Measurements from ENCODE around the gene ROBO4.
A peak's percentile ranks its signal among the peaks of the same experiment; 100 is the strongest.

The ROBO4 gene

GRCh38 chr11:124897674-124898262, at the start of gene ROBO4:
Gene ROBO4 (minus strand): TSS chr11:124897865. CDS start chr11:124897795, 70 bp downstream.
- no peak for TF ChIP-seq CTCF (IDR thresholded peaks at IDR 0.05; ENCODE audit: low read depth, low read length)
- no peak for DNase-seq (ENCODE audit: extremely low read depth, low read depth)

GRCh38 chr11:124946735-124947141, 49.1 kb upstream of the ROBO4 start:
- peak; percentile 47 for DNase-seq (ENCODE audit: extremely low read depth, low read depth)
- no peak for TF ChIP-seq CTCF (IDR thresholded peaks at IDR 0.05; ENCODE audit: low read depth, low read length)

GRCh38 chr11:124945826-124946225, 48.2 kb upstream of the ROBO4 start:
- TF ChIP-seq CTCF (IDR thresholded peaks at IDR 0.05; ENCODE audit: low read depth, low read length): no peak
- no peak for DNase-seq (ENCODE audit: extremely low read depth, low read depth)

GRCh38 chr11:124944565-124944964, 46.9 kb upstream of the ROBO4 start:
- no peak for DNase-seq (ENCODE audit: extremely low read depth, low read depth)
- no peak for TF ChIP-seq CTCF (IDR thresholded peaks at IDR 0.05; ENCODE audit: low read depth, low read length)

- no peak for TF ChIP-seq CTCF (IDR thresholded peaks at IDR 0.05; ENCODE audit: low read depth, low read length)
- no peak for DNase-seq (ENCODE audit: extremely low read depth, low read depth)
These were observed 46.1 kb upstream of the ROBO4 start for GRCh38 chr11:124943741-124944140.

GRCh38 chr11:124943254-124943616, 45.6 kb upstream of the ROBO4 start:
- DNase-seq (ENCODE audit: extremely low read depth, low read depth): no peak
- TF ChIP-seq CTCF (IDR thresholded peaks at IDR 0.05; ENCODE audit: low read depth, low read length): no peak; the same call in 1 of the 2 replicates

GRCh38 chr11:124942466-124943253, 45.0 kb upstream of the ROBO4 start:
- TF ChIP-seq CTCF (IDR thresholded peaks at IDR 0.05; ENCODE audit: low read depth, low read length): no peak

More at GRCh38 chr11:124942466-124943253, 45.0 kb upstream of the ROBO4 start:
- no peak for DNase-seq (ENCODE audit: extremely low read depth, low read depth)

All from AG09319 (cell line).